GM20000 (cell line): Measurements from ENCODE around the gene ENO2.

ENCODE experiments used
- DNase-seq: peaks from one replicate; pipeline ENCODE4 v3.0.0; 2012; ENCODE audit warnings: low spot score
- TF ChIP-seq, protein P1 (sequence below): IDR thresholded peaks from 2 replicates; pipeline ENCODE4 v1.5.1; 2012; ENCODE audit warnings: mild to moderate bottlenecking, control low read depth; ENCODE audit errors: extremely low read depth, missing control alignments

ENO2 gene

DNA sequence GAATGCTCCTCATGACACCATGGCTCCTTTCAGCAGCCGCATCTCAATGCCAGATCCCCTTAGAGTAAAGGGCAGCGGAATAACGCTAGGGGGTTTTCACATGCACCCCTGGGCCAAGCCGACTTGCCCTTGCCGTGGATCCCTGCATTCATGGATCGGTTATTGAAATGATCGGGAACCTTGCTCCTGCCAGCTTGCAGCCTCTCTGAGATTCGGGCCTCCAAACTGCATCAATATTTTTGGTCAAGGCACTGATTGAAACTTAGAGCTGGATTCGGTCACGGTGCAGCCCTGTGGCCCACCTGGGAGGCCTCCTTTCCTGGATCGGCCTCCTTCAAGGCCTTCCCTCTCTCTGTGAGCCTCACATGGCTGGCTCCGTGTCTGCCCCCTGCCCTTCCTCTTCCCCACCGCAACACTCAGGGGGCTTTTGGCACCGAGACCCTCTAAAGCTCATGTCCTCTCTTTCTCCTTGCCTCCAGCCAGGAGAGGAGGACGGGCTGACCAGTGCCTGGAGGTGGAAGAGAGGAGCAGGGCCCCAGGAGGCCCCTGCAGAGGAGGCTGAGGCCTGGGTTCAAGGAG lies 38.6 kb downstream of the ENO2 start:
- TF ChIP-seq, protein P1, sequence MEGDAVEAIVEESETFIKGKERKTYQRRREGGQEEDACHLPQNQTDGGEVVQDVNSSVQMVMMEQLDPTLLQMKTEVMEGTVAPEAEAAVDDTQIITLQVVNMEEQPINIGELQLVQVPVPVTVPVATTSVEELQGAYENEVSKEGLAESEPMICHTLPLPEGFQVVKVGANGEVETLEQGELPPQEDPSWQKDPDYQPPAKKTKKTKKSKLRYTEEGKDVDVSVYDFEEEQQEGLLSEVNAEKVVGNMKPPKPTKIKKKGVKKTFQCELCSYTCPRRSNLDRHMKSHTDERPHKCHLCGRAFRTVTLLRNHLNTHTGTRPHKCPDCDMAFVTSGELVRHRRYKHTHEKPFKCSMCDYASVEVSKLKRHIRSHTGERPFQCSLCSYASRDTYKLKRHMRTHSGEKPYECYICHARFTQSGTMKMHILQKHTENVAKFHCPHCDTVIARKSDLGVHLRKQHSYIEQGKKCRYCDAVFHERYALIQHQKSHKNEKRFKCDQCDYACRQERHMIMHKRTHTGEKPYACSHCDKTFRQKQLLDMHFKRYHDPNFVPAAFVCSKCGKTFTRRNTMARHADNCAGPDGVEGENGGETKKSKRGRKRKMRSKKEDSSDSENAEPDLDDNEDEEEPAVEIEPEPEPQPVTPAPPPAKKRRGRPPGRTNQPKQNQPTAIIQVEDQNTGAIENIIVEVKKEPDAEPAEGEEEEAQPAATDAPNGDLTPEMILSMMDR = no peak

DNA sequence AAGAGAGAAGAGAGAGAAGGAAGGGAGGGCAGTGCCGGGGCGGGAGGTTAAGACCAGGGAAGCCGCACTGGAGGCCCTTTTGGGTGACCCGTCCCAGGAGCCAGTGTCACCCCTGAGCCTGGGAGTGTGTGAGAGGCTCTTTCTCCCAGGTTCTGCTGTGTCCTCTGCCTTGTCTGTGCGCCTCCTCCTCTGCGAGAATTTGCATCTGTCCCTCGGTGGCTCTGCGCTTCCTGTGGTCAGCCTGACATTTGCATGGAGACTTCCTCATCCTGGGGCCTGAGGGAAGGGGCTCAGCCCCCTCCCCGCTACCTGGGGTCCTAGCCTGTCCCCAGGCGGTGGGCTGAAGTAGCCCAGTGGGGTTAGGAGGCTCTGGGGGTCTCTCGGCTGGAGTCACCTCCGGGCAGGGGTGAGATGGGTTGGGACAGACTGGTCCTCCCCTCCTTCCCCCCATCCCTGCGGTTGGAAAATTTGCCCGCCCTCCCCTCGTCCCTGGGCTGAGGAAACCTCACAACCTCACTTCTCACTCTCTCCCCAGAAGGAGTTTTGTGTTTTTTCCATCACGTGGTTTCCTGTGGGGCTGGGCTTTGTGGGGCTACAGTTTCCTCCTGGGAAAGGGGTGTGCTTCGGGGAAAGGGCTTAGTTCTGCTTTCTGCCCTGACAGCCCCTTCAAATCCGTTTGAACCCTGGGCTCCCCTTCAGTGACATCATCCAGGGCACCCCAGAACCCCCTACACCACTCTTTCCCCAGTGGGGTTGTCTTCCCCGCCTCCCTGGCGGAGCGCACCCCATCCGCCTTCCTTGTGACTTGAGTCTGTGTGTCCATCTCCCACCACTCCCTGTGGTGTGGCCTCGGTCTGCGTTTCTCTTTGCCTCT lies 39.3 kb downstream of the ENO2 start:
- TF ChIP-seq, protein P1 = no peak
- peak; percentile 81 for DNase-seq

More for the DNA sequence above, 38.6 kb downstream of the ENO2 start:
- no peak for DNase-seq

DNA sequence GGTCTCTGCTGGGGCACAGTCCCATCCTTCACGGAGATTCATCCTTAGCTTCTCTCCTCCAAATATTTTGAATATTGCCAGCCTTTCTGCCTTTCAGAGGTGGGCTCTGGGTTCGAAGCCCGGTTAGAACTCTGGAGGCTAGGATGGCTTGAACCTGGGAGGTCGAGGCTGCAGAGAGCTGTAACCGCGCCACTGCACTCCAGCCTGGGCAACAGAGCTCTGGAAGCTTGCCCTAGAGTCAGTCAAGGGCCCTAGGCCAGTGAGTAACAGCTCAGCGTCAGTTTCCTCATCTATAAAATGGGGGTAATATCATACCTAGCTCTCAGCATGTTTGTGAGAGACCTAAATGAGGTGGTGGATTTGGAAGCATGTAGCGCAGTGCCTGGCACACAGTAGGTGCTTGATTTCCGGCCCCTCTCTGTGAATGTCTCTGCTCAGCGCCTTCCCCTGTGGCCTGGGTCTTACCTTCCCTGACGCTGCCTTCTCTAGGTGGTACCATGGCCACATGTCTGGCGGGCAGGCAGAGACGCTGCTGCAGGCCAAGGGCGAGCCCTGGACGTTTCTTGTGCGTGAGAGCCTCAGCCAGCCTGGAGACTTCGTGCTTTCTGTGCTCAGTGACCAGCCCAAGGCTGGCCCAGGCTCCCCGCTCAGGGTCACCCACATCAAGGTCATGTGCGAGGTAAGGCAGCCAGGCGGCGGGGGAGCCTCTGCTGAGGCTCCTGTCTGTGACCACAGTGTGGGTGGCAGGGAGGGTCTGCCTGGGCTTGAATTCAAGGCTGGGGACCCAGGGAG lies 40.1 kb downstream of the ENO2 start:
- DNase-seq = no peak
- TF ChIP-seq, protein P1 = no peak

DNA sequence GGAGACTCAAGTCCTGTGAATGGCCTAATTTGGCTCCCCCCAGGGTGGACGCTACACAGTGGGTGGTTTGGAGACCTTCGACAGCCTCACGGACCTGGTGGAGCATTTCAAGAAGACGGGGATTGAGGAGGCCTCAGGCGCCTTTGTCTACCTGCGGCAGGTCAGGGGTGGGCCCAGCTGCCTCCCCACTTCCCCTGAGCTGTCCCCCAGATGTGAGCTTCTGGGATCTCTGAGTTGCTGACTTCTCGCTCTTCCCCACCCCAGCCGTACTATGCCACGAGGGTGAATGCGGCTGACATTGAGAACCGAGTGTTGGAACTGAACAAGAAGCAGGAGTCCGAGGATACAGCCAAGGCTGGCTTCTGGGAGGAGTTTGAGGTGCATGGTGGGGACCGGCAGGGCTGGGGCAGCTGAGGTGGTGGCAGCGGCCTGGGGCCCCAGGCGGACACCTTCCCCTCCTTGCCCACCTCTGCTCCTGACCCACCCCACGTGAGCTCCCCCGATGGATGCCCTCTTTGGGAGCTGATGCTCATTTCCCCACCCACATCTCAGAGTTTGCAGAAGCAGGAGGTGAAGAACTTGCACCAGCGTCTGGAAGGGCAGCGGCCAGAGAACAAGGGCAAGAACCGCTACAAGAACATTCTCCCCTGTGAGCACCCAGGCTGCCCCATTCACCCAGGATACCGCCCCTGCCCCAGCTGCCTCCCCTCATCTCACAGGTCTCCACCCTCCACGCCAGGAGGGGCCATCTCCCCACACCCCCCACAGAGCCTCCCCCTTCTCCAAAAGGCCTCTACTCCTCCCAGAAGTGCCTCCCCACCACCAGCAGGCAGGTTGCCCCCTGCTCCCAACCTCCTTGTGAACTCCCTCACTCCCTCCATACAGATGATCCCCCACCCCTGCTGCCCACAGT lies 41.0 kb downstream of the ENO2 start:
- DNase-seq = no peak
- TF ChIP-seq, protein P1 = no peak

DNA sequence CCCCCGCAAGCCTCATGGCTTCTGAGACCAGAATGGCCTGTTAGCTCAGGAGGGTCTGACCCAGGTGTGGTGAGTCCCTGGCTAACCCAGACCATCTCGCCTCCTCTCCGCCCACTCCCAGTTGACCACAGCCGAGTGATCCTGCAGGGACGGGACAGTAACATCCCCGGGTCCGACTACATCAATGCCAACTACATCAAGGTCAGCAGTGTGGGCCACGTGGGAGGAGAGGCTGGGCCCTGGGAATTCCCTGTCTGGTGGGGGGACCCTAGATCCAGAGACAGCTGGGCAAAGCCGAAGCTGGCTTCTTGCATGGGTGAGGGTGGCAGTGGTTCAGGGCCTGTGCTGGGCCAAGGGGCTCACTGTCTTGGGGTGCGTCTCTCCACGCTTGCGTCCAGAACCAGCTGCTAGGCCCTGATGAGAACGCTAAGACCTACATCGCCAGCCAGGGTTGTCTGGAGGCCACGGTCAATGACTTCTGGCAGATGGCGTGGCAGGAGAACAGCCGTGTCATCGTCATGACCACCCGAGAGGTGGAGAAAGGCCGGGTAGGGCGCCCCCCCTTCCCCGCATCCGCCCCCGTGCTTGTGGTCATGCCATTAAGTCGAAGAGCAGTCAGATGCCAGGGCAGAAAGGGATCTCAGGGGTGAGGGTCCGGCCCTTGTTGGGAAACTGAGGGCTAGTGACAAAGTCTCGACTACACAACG lies 41.8 kb downstream of the ENO2 start:
- DNase-seq = no peak
- TF ChIP-seq, protein P1 = no peak

DNA sequence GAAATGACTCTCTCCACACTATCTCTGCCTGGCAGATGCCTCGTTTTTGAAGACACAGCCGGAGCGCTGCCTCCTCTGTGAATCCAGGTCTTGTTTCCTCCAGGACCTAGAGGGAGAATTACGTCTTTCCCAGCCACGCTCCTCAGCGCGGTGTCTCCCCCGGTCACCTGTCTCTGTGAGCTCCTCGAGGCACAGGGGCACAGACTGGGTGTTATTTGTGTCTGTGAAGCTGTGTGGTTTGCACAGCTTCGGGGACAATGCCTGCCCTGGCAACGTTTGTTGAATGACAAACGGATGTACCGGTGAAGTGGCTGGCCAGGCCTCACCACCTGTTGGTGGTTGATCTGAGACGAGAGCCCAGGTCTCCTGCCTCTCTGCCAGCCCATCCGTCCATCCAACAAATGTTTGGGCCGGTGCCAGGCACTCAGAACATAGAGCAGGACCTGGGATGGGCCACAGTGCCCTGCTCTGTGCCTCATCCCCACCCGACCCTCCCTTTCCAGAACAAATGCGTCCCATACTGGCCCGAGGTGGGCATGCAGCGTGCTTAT lies 42.8 kb downstream of the ENO2 start:
- TF ChIP-seq, protein P1 = no peak
- no peak for DNase-seq
